ENCODE data around the gene LCLAT1. TPM values are rescaled to one million over a fixed set of nuclear protein-coding genes. Genes with fewer than 3 reads are reported as not detected.
A peak's percentile ranks its signal among the peaks of the same experiment; 100 is the strongest.

Gene LCLAT1
- total RNA-seq, 1 donor from 2014 or later, result 16.5 TPM

GRCh38 chr2:30421026-30421603, 25.9 kb upstream of the LCLAT1 start:
- DNase-seq (no peak), ATAC-seq (no peak)
- H3K9me3 ChIP-seq, result no peaks in the 10 kb centered on the region
- H3K27ac ChIP-seq, result peak overlapping the region; percentile 51
- H3K4me1 ChIP-seq, result peaks cover 13% of the 10 kb centered on the region
- intact Hi-C loops (cut with DNase I), result no loop called here
- no peaks in the 10 kb centered on the region for H3K27me3 ChIP-seq
- H3K36me3 ChIP-seq, result no peaks in the 10 kb centered on the region
- no peak for TF ChIP-seq CTCF (IDR thresholded peaks at IDR 0.05)
- no peak overlapping the region for H3K4me3 ChIP-seq

- Histone ChIP-seq H3K36me3 (no peaks in the 10 kb centered on the region), H3K27me3 (no peaks in the 10 kb centered on the region), H3K4me1 (peaks cover 13% of the 10 kb centered on the region), H3K4me3 (no peak overlapping the region), H3K9me3 (no peaks in the 10 kb centered on the region), H3K27ac (peak overlapping the region; percentile 51)
- DNase-seq (no peak), ATAC-seq (no peak)
- intact Hi-C loops (cut with DNase I), result no loop called here
- no peak for TF ChIP-seq CTCF (IDR thresholded peaks at IDR 0.05)
These were observed 25.2 kb upstream of the LCLAT1 start for GRCh38 chr2:30421604-30422443.

DNA sequence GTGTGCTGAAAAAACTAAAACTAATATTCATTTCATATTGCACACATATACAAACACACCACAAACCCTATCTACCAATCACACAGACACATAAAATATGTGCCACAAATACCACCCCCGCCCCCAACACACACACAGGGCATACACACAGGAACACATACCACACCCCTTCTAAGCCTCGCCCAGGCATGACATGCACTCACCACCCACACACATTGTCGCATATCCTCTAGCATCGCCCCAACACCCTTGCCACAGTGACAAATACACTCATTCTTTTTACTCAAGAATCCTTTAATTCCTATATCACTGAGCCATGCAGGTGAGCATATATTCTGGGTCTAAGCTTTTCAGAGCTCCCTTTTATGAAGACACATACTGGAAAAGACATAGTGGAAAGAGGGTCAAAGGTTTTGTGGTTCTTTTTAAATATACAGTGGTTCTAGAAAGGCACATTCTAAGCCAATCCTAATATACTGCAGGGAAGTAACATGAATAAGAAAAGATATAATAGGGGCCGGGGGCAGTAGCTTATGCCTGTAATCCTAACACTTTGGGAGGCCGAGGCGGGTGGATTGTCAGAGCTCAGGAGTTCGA, 24.5 kb upstream of the LCLAT1 start:
- intact Hi-C loops (cut with DNase I), result no loop called here
- no peak for TF ChIP-seq CTCF (IDR thresholded peaks at IDR 0.05)
- H3K4me3 ChIP-seq, result no peak overlapping the region
- DNase-seq (no peak), ATAC-seq (peak; percentile 92)
- H3K9me3 ChIP-seq, result no peaks in the 10 kb centered on the region
- H3K27me3 ChIP-seq, result no peaks in the 10 kb centered on the region
- no peaks in the 10 kb centered on the region for H3K36me3 ChIP-seq
- peak overlapping the region; percentile 51 for H3K27ac ChIP-seq
- H3K4me1 ChIP-seq, result peaks cover 13% of the 10 kb centered on the region

DNA sequence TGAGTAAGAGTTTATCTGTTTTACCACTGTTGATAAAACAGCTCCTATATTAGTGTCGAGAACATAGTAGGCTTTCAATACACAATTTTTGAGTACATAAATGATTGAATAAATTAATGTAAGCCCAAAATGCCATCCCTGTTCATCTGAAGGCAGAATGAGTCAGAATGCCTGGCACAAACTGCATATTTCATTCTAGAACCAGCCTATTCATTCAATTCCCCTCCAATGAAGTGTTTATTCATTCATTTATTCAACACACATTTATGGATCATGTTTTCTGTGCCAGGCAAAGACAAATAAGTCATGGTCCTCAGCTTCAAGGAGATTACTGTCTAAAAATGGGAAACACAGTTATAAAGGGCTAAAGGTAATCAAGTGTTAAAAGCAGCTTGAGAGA, 22.8 kb upstream of the LCLAT1 start:
- intact Hi-C loops (cut with DNase I), result no loop called here
- Histone ChIP-seq H3K9me3 (no peaks in the 10 kb centered on the region), H3K27me3 (no peaks in the 10 kb centered on the region), H3K4me3 (no peak overlapping the region), H3K4me1 (peaks cover 13% of the 10 kb centered on the region), H3K27ac (no peak overlapping the region), H3K36me3 (no peaks in the 10 kb centered on the region)
- ATAC-seq (no peak), DNase-seq (no peak)
- no peak for TF ChIP-seq CTCF (IDR thresholded peaks at IDR 0.05)

- Histone ChIP-seq H3K27ac (no peak overlapping the region), H3K36me3 (no peaks in the 10 kb centered on the region), H3K4me1 (peaks cover 13% of the 10 kb centered on the region), H3K27me3 (no peaks in the 10 kb centered on the region), H3K9me3 (no peaks in the 10 kb centered on the region), H3K4me3 (no peak overlapping the region)
- intact Hi-C loops (cut with DNase I), result no loop called here
- TF ChIP-seq CTCF (IDR thresholded peaks at IDR 0.05), result no peak
- ATAC-seq (no peak), DNase-seq (no peak)
These were observed 21.7 kb upstream of the LCLAT1 start for GRCh38 chr2:30425326-30425725.

Data from upper lobe of right lung (tissue), 1 donor.